ENCODE results near the gene CEBPG. TPM values are rescaled to one million over a fixed set of nuclear protein-coding genes. Genes with fewer than 3 reads are reported as not detected.

The CEBPG gene
- total and polyA plus RNA-seq, 4 donors: 21.5 to 29.7 (median 24.7) TPM

- Histone ChIP-seq H3K27ac (ENCODE audit: low read depth in 1 of 2, low read length in 1 of 2) (peak overlapping the region in 1 of 2 donors; percentile 34), H3K9ac (ENCODE audit: insufficient read depth in 1 of 2, low read length in 2 of 2) (no peak overlapping the region), H3K4me3 (no peak overlapping the region), H3K9me3 (ENCODE audit: control insufficient read depth in 4 of 4, insufficient read depth in 3 of 4, low read length in 3 of 4) (no peaks in the 10 kb centered on the region), H3K36me3 (ENCODE audit: control insufficient read depth in 4 of 4, insufficient read depth in 4 of 4, low read length in 4 of 4) (peaks cover 0 to 4% (median 0%) of the 10 kb centered on the region in 4 donors), H3K4me1 (ENCODE audit: control insufficient read depth in 5 of 5, insufficient read depth in 5 of 5, low read length in 5 of 5) (peaks cover 0 to 74% (median 45%) of the 10 kb centered on the region in 5 donors), H3K27me3 (ENCODE audit: control insufficient read depth in 3 of 3, insufficient read depth in 3 of 3, low read length in 2 of 3) (no peaks in the 10 kb centered on the region)
- TF ChIP-seq, protein P1, sequence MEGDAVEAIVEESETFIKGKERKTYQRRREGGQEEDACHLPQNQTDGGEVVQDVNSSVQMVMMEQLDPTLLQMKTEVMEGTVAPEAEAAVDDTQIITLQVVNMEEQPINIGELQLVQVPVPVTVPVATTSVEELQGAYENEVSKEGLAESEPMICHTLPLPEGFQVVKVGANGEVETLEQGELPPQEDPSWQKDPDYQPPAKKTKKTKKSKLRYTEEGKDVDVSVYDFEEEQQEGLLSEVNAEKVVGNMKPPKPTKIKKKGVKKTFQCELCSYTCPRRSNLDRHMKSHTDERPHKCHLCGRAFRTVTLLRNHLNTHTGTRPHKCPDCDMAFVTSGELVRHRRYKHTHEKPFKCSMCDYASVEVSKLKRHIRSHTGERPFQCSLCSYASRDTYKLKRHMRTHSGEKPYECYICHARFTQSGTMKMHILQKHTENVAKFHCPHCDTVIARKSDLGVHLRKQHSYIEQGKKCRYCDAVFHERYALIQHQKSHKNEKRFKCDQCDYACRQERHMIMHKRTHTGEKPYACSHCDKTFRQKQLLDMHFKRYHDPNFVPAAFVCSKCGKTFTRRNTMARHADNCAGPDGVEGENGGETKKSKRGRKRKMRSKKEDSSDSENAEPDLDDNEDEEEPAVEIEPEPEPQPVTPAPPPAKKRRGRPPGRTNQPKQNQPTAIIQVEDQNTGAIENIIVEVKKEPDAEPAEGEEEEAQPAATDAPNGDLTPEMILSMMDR (IDR thresholded peaks at IDR 0.05; ENCODE audit: control extremely low read depth, extremely low read depth): no peak
- DNase-seq (no peak), ATAC-seq (ENCODE audit: insufficient read depth, low FRiP score) (peak; percentile 36)
- 46 to 64% methylated on average over 30 of the region's 30 CpGs for WGBS, 2 donors
Measured at GRCh38 chr19:33394006-33394722, 20.7 kb downstream of the CEBPG start.

DNA sequence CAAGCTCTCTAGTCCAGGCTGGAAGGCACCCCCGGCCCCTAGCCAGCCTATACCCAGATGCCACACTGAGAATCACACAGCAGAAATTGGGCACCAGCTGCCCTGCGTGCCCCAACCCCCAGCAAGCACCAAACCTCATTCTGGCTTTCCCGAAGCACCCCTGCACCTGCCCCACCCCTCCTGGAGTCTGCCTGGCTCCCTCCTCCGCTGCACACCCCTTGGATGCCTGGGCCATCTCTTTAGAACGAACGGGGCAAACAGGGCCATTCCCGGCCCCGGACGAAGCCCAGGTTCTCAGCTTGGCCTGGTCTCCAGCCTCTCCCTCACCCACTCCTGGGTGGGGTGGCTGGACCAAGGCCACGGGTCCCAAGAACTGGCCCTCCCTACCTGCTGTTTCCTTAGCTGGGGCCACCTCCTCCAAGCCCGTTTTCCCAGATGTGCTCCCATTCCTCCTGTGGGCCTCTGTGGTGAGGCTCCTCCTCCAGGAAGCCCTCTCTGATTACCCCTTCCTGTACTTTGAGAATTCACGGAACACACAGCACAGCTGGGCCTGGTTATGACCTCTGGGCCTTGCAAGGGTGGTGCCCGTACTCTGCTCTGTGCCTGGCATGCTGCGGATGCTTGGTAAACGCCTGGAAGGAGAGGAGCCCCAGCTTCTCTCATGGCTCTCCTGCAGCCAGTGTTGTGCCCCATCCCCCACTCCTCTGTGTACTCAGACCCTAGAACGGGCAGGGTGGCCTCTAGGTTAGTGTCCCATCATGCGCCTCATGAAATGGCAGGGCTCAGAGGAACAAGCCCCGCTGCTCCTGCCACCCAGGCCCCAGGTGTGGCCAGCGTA lies 21.4 kb downstream of the CEBPG start:
- H3K9me3 ChIP-seq (ENCODE audit: control insufficient read depth in 4 of 4, insufficient read depth in 3 of 4, low read length in 3 of 4): no peaks in the 10 kb centered on the region
- peak overlapping the region in 1 of 2 donors; percentile 34 for H3K27ac ChIP-seq (ENCODE audit: low read depth in 1 of 2, low read length in 1 of 2)
- no peaks in the 10 kb centered on the region for H3K27me3 ChIP-seq (ENCODE audit: control insufficient read depth in 3 of 3, insufficient read depth in 3 of 3, low read length in 2 of 3)
- TF ChIP-seq, protein P1 (IDR thresholded peaks at IDR 0.05; ENCODE audit: control extremely low read depth, extremely low read depth): no peak
- H3K36me3 ChIP-seq (ENCODE audit: control insufficient read depth in 4 of 4, insufficient read depth in 4 of 4, low read length in 4 of 4): peaks cover 0 to 5% (median 0%) of the 10 kb centered on the region in 4 donors
- 73 to 77% methylated on average over 19 of the region's 19 CpGs for WGBS, 2 donors
- peaks cover 0 to 66% (median 40%) of the 10 kb centered on the region in 5 donors for H3K4me1 ChIP-seq (ENCODE audit: control insufficient read depth in 5 of 5, insufficient read depth in 5 of 5, low read length in 5 of 5)
- no peak overlapping the region for H3K9ac ChIP-seq (ENCODE audit: insufficient read depth in 1 of 2, low read length in 2 of 2)
- DNase-seq: no peak
- ATAC-seq (ENCODE audit: insufficient read depth, low FRiP score): no peak
- no peak overlapping the region for H3K4me3 ChIP-seq

DNA sequence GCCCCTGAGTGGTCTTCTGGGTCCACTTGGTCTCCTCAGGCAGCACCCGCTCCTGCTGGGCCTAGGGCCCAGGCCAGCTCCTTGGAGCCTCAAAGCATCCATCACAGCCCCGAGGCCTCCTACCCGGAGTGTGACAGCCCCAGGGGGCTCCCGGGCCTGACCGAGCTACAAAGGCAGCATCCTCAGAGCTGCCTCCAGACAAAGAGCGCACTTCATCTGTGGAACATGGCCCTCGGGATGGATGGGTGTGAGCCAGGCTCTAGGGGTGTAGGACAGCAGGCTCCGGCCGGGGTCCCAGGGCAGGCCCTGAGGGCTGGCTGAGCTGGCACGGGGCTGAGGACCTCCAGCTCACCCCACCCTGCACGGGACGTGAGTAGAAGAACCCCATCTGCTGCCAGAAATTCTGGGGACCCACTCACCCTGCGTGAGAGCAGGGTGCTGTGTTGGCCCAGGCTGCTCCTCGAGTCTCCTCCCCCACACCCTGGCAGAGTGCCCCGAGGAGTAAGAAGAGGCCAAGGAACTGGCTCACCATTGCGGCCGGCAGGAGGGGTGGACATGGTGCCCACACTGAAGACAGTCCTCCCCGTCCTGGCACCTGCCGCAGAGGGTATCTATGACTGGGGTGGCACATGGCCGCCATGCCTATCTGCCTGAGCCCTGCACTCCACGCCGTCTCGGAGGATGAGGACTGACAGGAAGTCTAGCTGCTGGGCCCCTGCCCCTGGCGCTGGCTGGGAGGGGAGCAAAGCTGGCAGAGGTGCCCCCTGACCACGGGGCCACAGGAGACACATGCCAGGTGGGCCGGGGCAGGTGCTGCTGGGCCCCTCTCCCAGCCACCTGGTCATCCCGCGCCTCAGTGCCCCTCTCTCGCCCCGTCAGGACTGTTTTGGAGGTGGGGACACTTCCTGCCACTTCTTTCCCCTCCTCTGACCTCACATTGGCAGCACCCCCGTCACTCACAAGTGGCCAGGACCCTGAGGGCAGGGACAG lies 22.3 kb downstream of the CEBPG start:
- H3K27ac ChIP-seq (ENCODE audit: low read depth in 1 of 2, low read length in 1 of 2): no peak overlapping the region
- H3K9me3 ChIP-seq (ENCODE audit: control insufficient read depth in 4 of 4, insufficient read depth in 3 of 4, low read length in 3 of 4): no peaks in the 10 kb centered on the region
- peak in 2 of 3 donors; percentile 49 to 55 for DNase-seq
- ATAC-seq (ENCODE audit: insufficient read depth, low FRiP score): no peak
- H3K4me3 ChIP-seq: no peak overlapping the region
- TF ChIP-seq, protein P1 (IDR thresholded peaks at IDR 0.05; ENCODE audit: control extremely low read depth, extremely low read depth): no peak
- 77 to 87% methylated on average over 31 of the region's 31 CpGs for WGBS, 2 donors
- no peaks in the 10 kb centered on the region for H3K27me3 ChIP-seq (ENCODE audit: control insufficient read depth in 3 of 3, insufficient read depth in 3 of 3, low read length in 2 of 3)
- H3K9ac ChIP-seq (ENCODE audit: insufficient read depth in 1 of 2, low read length in 2 of 2): no peak overlapping the region
- peaks cover 0 to 5% (median 0%) of the 10 kb centered on the region in 4 donors for H3K36me3 ChIP-seq (ENCODE audit: control insufficient read depth in 4 of 4, insufficient read depth in 4 of 4, low read length in 4 of 4)
- peaks cover 0 to 57% (median 34%) of the 10 kb centered on the region in 5 donors for H3K4me1 ChIP-seq (ENCODE audit: control insufficient read depth in 5 of 5, insufficient read depth in 5 of 5, low read length in 5 of 5)
